MM.1S (cell line): ENCODE data around the gene GPR35.

Source experiments
- CTCF ChIP-seq: fragments of 300-600 bp; sonication (generic); IDR thresholded peaks from 2 replicates; pipeline ENCODE4 v1.5.1; 2016; ENCODE audit warnings: antibody characterized with exemption, low read length, mixed read lengths
- EZH2 ChIP-seq: fragments of 300-600 bp; sonication (generic); optimal IDR thresholded peaks from 2 replicates; pipeline ENCODE3; 2017; ENCODE audit warnings: low read depth, mild to moderate bottlenecking, antibody characterized with exemption, low read length, mixed read lengths
- EZH2phosphoT487 ChIP-seq: fragments of 300-600 bp; sonication (generic); IDR thresholded peaks from 2 replicates; pipeline ENCODE4 v1.6.1; 2018; ENCODE audit warnings: antibody characterized with exemption, low read length

- TF ChIP-seq CTCF (no peak), EZH2 (no peak), EZH2phosphoT487 (no peak)
Measured at GRCh38 chr2:240639566-240639965, 14.3 kb downstream of the GPR35 start.
